ENCODE data around the gene DDX24.

- no peak for TF ChIP-seq CTCF (IDR thresholded peaks at IDR 0.05)
- no peak for TF ChIP-seq POLR2A (IDR thresholded peaks at IDR 0.05)
Measured at GRCh38 chr14:94045101-94045500, 35.9 kb downstream of the DDX24 start.
